Testis (tissue), 2 donors: ENCODE measurements around the gene BANK1.

Source experiments
- CTCF ChIP-seq, 3 experiments: fragments of 450-650 bp in 2 of 3; fragments of 200-600 bp in 1 of 3; sonication (generic) in 1 of 3; IDR thresholded peaks; one replicate each; pipeline ENCODE4 v1.5.1; 2016 to 2019; ENCODE audit warnings: antibody characterized with exemption in 3 of 3, mild to moderate bottlenecking in 2 of 3, moderate library complexity in 1 of 3
- POLR2A ChIP-seq: fragments of 450-650 bp; IDR thresholded peaks from one replicate; pipeline ENCODE4 v1.6.1; 2017; ENCODE audit warnings: antibody characterized with exemption, mild to moderate bottlenecking, moderate library complexity

GRCh38 chr4:101851672-101852071 is 61.1 kb downstream of the BANK1 start:
- TF ChIP-seq CTCF (IDR thresholded peaks at IDR 0.05) (no peak), POLR2A (no peak)
